HAP-1 (cell line): ENCODE results near the gene MYCBP.
A peak's percentile ranks its signal among the peaks of the same experiment; 100 is the strongest.
"Not testable (repeated sequence)": the region's sequence is repeated elsewhere in the genome, so short reads cannot be mapped to it uniquely, and the experiment has no call there.

ENCODE experiments used
- DNase-seq, 2 experiments: peaks; one replicate each; pipeline ENCODE4 v3.0.0-alpha.2; 2016 to 2020; ENCODE audit warnings: low spot score in 2 of 2
- H3K27me3 ChIP-seq: fragments of 250-450 bp; sonication (Bioruptor Pico); 2 replicates; pipeline ENCODE4 v1.5.1; 2020; ENCODE audit warnings: low read depth, mild to moderate bottlenecking, moderate library complexity
- H3K36me3 ChIP-seq: fragments of 250-450 bp; sonication (Bioruptor Pico); replicated peaks from 2 replicates; pipeline ENCODE4 v1.5.1; 2020; ENCODE audit warnings: mild to moderate bottlenecking
- H3K4me1 ChIP-seq: fragments of 250-450 bp; sonication (Bioruptor Pico); 2 replicates; pipeline ENCODE4 v1.5.1; 2020; ENCODE audit warnings: mild to moderate bottlenecking
- H3K4me3 ChIP-seq: fragments of 250-450 bp; sonication (Bioruptor Pico); 2 replicates; pipeline ENCODE4 v1.5.1; 2020; ENCODE audit warnings: mild to moderate bottlenecking, moderate library complexity
- H3K9me3 ChIP-seq: fragments of 250-450 bp; sonication (Bioruptor Pico); 2 replicates; pipeline ENCODE4 v1.5.1; 2020; ENCODE audit warnings: mild to moderate bottlenecking, moderate library complexity
- in situ Hi-C: fragments of 300-500 bp; cut with MboI; formaldehyde crosslinking; loops from 3 replicates; pipeline ENCODE4 v1.14.3; 2020; ENCODE audit warnings: low sequenced_read_pairs, inconsistent platforms, mixed read lengths

The MYCBP gene, protein sequence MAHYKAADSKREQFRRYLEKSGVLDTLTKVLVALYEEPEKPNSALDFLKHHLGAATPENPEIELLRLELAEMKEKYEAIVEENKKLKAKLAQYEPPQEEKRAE

GRCh38 chr1:38873027-38873969, at the start of gene MYCBP:
TSS of gene MYCBP (minus strand) at chr1:38873348. CDS start at chr1:38873305, 43 bp downstream.
- H3K4me3 ChIP-seq: peak within 1 kb of the TSS; percentile 88
- in situ Hi-C loops: no loop called here
- H3K4me1 ChIP-seq: peaks cover 5% of the 10 kb centered on the region; the same call in 1 of the 2 replicates
- H3K36me3 ChIP-seq: no peaks in the 10 kb centered on the region
- peak; percentile 94 to 96 for DNase-seq
- H3K9me3 ChIP-seq: no peaks in the 10 kb centered on the region
- H3K27me3 ChIP-seq: no peaks in the 10 kb centered on the region

GRCh38 chr1:38919130-38919529, 46.0 kb upstream of the MYCBP start:
- Histone ChIP-seq H3K36me3 (no peaks in the 10 kb centered on the region), H3K4me1 (no peaks in the 10 kb centered on the region), H3K27me3 (no peaks in the 10 kb centered on the region), H3K4me3 (no peak overlapping the region), H3K9me3 (no peaks in the 10 kb centered on the region)
- no peak for DNase-seq
- in situ Hi-C loops: no loop called here

- no peak overlapping the region for H3K4me3 ChIP-seq
- no peak for DNase-seq
- H3K36me3 ChIP-seq: no peaks in the 10 kb centered on the region
- in situ Hi-C loops: no loop called here
- H3K4me1 ChIP-seq: no peaks in the 10 kb centered on the region
- no peaks in the 10 kb centered on the region for H3K27me3 ChIP-seq
- H3K9me3 ChIP-seq: no peaks in the 10 kb centered on the region
Observed at GRCh38 chr1:38918568-38918967, 45.4 kb upstream of the MYCBP start.

DNA sequence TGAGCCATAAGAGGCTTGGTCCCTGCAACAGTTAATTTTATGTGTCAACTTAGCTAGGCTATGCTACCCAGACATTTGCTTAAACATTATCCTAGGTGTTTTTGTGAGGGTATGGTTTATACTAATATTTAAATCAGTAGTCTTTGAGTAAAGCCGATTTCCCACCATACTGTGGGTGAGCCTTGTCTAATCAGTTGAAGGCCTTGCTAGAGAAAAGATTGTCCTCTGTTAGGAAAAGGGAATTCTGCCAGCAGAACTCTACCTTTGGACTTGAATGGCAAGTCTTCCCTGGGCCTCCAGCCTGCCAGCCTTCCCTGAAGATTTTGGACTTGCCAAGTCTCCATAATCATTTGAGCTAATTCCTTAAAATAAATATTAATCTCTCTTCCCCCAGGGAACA, 44.6 kb upstream of the MYCBP start:
- no peaks in the 10 kb centered on the region for H3K36me3 ChIP-seq
- no peaks in the 10 kb centered on the region for H3K9me3 ChIP-seq
- no peaks in the 10 kb centered on the region for H3K27me3 ChIP-seq
- DNase-seq: no peak
- in situ Hi-C loops: no loop called here
- no peaks in the 10 kb centered on the region for H3K4me1 ChIP-seq
- no peak overlapping the region for H3K4me3 ChIP-seq

DNA sequence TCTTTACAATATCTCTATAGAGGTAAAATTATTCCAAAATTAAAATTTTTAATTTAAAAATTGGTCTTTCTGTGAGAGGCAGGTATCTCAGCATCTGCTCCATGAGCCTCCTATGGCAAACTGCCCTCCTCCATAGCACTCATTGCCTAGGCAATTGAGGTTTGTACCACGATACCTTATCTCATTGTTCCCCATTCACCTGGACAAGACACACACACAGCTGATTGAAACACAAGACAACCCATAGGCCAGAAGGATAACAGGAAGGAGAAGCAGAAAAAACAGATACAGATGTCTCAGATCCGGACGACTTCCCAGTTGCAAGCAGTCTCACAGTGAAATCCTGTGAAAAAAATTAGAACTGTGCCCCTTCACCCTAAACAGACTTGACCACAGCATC, 44.2 kb upstream of the MYCBP start:
- no peaks in the 10 kb centered on the region for H3K4me1 ChIP-seq
- H3K27me3 ChIP-seq: no peaks in the 10 kb centered on the region
- DNase-seq: no peak
- in situ Hi-C loops: no loop called here
- no peak overlapping the region for H3K4me3 ChIP-seq
- no peaks in the 10 kb centered on the region for H3K36me3 ChIP-seq
- no peaks in the 10 kb centered on the region for H3K9me3 ChIP-seq

- H3K36me3 ChIP-seq: no peaks in the 10 kb centered on the region
- H3K9me3 ChIP-seq: no peaks in the 10 kb centered on the region
- in situ Hi-C loops: no loop called here
- H3K4me1 ChIP-seq: no peaks in the 10 kb centered on the region
- DNase-seq: no peak
- no peak overlapping the region for H3K4me3 ChIP-seq
- no peaks in the 10 kb centered on the region for H3K27me3 ChIP-seq
Observed at GRCh38 chr1:38915352-38915948, 42.3 kb upstream of the MYCBP start.

DNA sequence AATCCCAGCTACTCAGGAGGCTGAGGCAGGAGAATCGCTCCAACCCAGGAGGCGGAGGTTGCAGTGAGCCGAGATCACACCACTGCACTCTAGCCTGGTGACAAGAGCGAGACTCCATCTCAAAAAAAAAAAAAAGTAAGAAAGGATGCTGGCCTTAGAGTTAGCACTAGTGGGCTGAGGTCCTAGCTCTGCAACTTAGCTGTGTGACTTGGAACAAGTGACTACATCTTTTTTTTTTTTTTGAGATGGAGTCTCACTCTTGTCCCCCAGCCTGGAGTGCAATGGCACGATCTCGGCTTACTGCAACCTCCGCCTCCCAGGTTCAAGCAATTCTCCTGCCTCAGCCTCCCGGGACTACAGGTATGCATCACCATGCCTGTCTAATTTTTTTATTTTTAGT, 41.8 kb upstream of the MYCBP start:
- in situ Hi-C loops, H3K4me3 ChIP-seq, H3K4me1 ChIP-seq: not testable (repeated sequence)

GRCh38 chr1:38908821-38909220, 35.7 kb upstream of the MYCBP start:
- H3K9me3 ChIP-seq: no peaks in the 10 kb centered on the region
- DNase-seq: no peak
- no peaks in the 10 kb centered on the region for H3K36me3 ChIP-seq
- no peaks in the 10 kb centered on the region for H3K4me1 ChIP-seq
- in situ Hi-C loops: no loop called here
- no peaks in the 10 kb centered on the region for H3K27me3 ChIP-seq
- no peak overlapping the region for H3K4me3 ChIP-seq

More for the DNA sequence above, 41.8 kb upstream of the MYCBP start:
- H3K36me3 ChIP-seq, H3K27me3 ChIP-seq, DNase-seq, H3K9me3 ChIP-seq: not testable (repeated sequence)

- in situ Hi-C loops: no loop called here
- H3K4me3 ChIP-seq: no peak overlapping the region
- DNase-seq: no peak
Observed at GRCh38 chr1:38905985-38906384, 32.8 kb upstream of the MYCBP start.

GRCh38 chr1:38899560-38899959, 26.4 kb upstream of the MYCBP start:
- no peak overlapping the region for H3K4me3 ChIP-seq
- H3K9me3 ChIP-seq: no peaks in the 10 kb centered on the region
- no peaks in the 10 kb centered on the region for H3K27me3 ChIP-seq
- in situ Hi-C loops: no loop called here
- no peaks in the 10 kb centered on the region for H3K4me1 ChIP-seq
- H3K36me3 ChIP-seq: no peaks in the 10 kb centered on the region
- no peak for DNase-seq

More at GRCh38 chr1:38905985-38906384, 32.8 kb upstream of the MYCBP start:
- H3K9me3 ChIP-seq: no peaks in the 10 kb centered on the region
- H3K27me3 ChIP-seq: no peaks in the 10 kb centered on the region
- H3K36me3 ChIP-seq: no peaks in the 10 kb centered on the region
- no peaks in the 10 kb centered on the region for H3K4me1 ChIP-seq

DNA sequence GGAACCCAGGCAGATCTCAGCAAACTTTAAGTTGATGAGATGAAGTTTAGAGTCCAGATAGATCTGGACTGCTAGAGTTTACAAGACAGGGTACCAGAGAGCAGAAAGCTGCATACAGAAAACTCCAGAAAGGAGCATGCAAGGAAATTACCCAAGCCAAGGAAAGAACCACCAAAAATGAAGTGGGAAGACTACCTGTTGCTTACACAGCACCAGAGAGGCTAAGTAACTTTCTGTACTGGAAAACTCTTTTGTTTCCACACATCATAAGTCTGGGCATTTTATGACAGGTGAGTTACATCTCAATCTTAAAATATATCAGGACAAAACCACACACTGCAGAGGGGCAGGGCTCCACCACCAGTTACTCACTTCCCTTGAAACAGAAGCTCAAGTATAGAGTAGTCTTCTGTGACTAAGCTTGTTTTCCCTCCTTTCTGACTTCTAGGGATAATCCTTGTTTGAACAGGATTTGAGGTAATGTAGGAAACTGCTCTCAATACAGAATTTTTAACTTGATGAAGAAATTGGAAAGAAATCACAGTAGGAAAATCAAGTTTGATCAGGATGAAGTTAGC, 25.6 kb upstream of the MYCBP start:
- H3K9me3 ChIP-seq: no peaks in the 10 kb centered on the region
- no peaks in the 10 kb centered on the region for H3K4me1 ChIP-seq
- H3K36me3 ChIP-seq: no peaks in the 10 kb centered on the region
- H3K4me3 ChIP-seq: no peak overlapping the region
- H3K27me3 ChIP-seq: no peaks in the 10 kb centered on the region
- no peak for DNase-seq
- in situ Hi-C loops: no loop called here

DNA sequence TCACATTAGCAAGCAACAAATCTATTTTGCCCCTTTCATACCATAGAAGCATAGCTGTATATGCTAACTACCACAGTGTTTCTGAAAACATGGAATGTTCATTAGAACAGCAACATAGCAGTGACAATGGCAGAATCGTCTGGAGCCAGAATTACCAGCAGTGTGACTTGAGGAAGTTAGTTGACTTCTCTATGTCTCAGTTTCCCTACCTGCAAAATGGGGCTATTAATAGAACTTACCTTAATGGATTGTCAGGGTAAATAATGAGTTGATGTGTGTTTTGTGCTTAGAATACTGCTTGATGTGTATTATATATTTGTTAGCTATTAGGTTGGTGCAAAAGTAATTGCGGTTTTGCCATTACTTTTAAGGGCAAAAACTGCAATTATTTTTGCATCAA, 23.0 kb upstream of the MYCBP start:
- no peak for DNase-seq
- Histone ChIP-seq H3K4me1 (no peaks in the 10 kb centered on the region), H3K27me3 (no peaks in the 10 kb centered on the region), H3K9me3 (no peaks in the 10 kb centered on the region), H3K36me3 (no peaks in the 10 kb centered on the region), H3K4me3 (no peak overlapping the region)
- in situ Hi-C loops: no loop called here

GRCh38 chr1:38892976-38893375, 19.8 kb upstream of the MYCBP start:
- Histone ChIP-seq H3K4me1 (no peaks in the 10 kb centered on the region), H3K27me3 (no peaks in the 10 kb centered on the region), H3K9me3 (no peaks in the 10 kb centered on the region), H3K4me3 (no peak overlapping the region), H3K36me3 (no peaks in the 10 kb centered on the region)
- DNase-seq: no peak
- in situ Hi-C loops: no loop called here

DNA sequence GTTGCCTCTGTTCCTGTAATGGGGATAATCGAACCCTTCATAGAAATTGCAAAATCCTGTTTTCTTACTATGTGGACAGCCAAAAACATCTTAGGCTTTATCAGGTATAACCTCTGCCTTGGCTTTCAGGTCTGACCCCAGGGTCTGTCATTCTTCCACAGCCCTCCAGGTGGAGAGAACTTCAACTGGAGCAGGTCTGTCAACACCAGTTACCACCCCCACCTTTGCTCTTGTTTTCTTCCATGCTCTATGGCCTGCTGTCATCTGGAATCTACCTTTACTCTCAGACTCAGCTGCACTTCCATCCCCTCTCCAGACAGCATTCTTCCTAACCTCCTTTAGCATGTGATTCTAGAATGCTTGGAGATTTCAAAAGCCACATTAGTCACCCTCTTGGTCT, 18.6 kb upstream of the MYCBP start:
- no peaks in the 10 kb centered on the region for H3K36me3 ChIP-seq
- no peaks in the 10 kb centered on the region for H3K9me3 ChIP-seq
- in situ Hi-C loops: no loop called here
- H3K4me3 ChIP-seq: no peak overlapping the region
- H3K27me3 ChIP-seq: no peaks in the 10 kb centered on the region
- DNase-seq: no peak
- no peaks in the 10 kb centered on the region for H3K4me1 ChIP-seq
